ENCODE data around the gene GBP2.

GBP2 gene

GRCh38 chr1:89125913-89126580 lies at the start of gene GBP2:
Gene GBP2, minus strand, starts transcription at chr1:89126114. Its CDS starts 4,148 bp downstream, at chr1:89121966.
- Histone ChIP-seq H3K9me3 (ENCODE audit: insufficient read depth, low read length) (no peaks in the 10 kb centered on the region), H3K9me2 (replicated peaks; ENCODE audit: insufficient read depth, low read length) (no peaks in the 10 kb centered on the region), H2AFZ (ENCODE audit: low read depth, low read length, severe bottlenecking) (no peak within 1 kb of the TSS), H3K4me2 (ENCODE audit: low read depth, low read length, poor library complexity, severe bottlenecking) (no peak within 1 kb of the TSS), H3K36me3 (ENCODE audit: low read length) (no peaks in the 10 kb centered on the region), H3K27me3 (ENCODE audit: low read length) (no peaks in the 10 kb centered on the region), H3F3A (ENCODE audit: insufficient read depth) (no peaks in the 10 kb centered on the region), H3K9ac (ENCODE audit: low read length) (no peak within 1 kb of the TSS), H4K20me1 (ENCODE audit: low read depth, low read length) (no peaks in the 10 kb centered on the region), H3K79me2 (ENCODE audit: insufficient read depth, low read length) (no peaks in the 10 kb centered on the region), H3K4me3 (ENCODE audit: insufficient read depth, low read length, poor library complexity, severe bottlenecking) (no peak within 1 kb of the TSS), H3K27ac (ENCODE audit: low read depth, low read length) (no peak within 1 kb of the TSS)
- TF ChIP-seq EZH2phosphoT487 (conservative IDR thresholded peaks at IDR 0.05; ENCODE audit: low read length) (no peak), CTCF (IDR thresholded peaks at IDR 0.05; ENCODE audit: insufficient read depth, low read length, poor library complexity, severe bottlenecking) (no peak)

- Histone ChIP-seq H3K9ac (ENCODE audit: low read length) (no peak overlapping the region), H3K9me3 (ENCODE audit: insufficient read depth, low read length) (no peaks in the 10 kb centered on the region), H3K9me2 (replicated peaks; ENCODE audit: insufficient read depth, low read length) (no peaks in the 10 kb centered on the region), H3K4me2 (ENCODE audit: low read depth, low read length, poor library complexity, severe bottlenecking) (no peak overlapping the region), H3K27me3 (ENCODE audit: low read length) (no peaks in the 10 kb centered on the region), H2AFZ (ENCODE audit: low read depth, low read length, severe bottlenecking) (no peak overlapping the region), H3K36me3 (ENCODE audit: low read length) (no peaks in the 10 kb centered on the region), H3F3A (ENCODE audit: insufficient read depth) (no peaks in the 10 kb centered on the region), H3K4me3 (ENCODE audit: insufficient read depth, low read length, poor library complexity, severe bottlenecking) (no peak overlapping the region), H3K79me2 (ENCODE audit: insufficient read depth, low read length) (no peaks in the 10 kb centered on the region), H3K27ac (ENCODE audit: low read depth, low read length) (no peak overlapping the region), H4K20me1 (ENCODE audit: low read depth, low read length) (no peaks in the 10 kb centered on the region)
- no peak for TF ChIP-seq EZH2phosphoT487 (conservative IDR thresholded peaks at IDR 0.05; ENCODE audit: low read length)
- no peak for TF ChIP-seq CTCF (IDR thresholded peaks at IDR 0.05; ENCODE audit: insufficient read depth, low read length, poor library complexity, severe bottlenecking)
Measured at GRCh38 chr1:89174491-89174890, 48.6 kb upstream of the GBP2 start.

GRCh38 chr1:89172468-89173143 lies 46.7 kb upstream of the GBP2 start:
- no peak for TF ChIP-seq EZH2phosphoT487 (conservative IDR thresholded peaks at IDR 0.05; ENCODE audit: low read length)
- TF ChIP-seq CTCF (IDR thresholded peaks at IDR 0.05; ENCODE audit: insufficient read depth, low read length, poor library complexity, severe bottlenecking) = no peak

More at GRCh38 chr1:89172468-89173143, 46.7 kb upstream of the GBP2 start:
- Histone ChIP-seq H3K27me3 (ENCODE audit: low read length) (no peaks in the 10 kb centered on the region), H3K4me2 (ENCODE audit: low read depth, low read length, poor library complexity, severe bottlenecking) (no peak overlapping the region), H3K79me2 (ENCODE audit: insufficient read depth, low read length) (no peaks in the 10 kb centered on the region), H2AFZ (ENCODE audit: low read depth, low read length, severe bottlenecking) (no peak overlapping the region), H3F3A (ENCODE audit: insufficient read depth) (no peaks in the 10 kb centered on the region), H3K27ac (ENCODE audit: low read depth, low read length) (no peak overlapping the region), H3K9me3 (ENCODE audit: insufficient read depth, low read length) (no peaks in the 10 kb centered on the region), H3K4me3 (ENCODE audit: insufficient read depth, low read length, poor library complexity, severe bottlenecking) (no peak overlapping the region), H3K9me2 (replicated peaks; ENCODE audit: insufficient read depth, low read length) (no peaks in the 10 kb centered on the region), H3K36me3 (ENCODE audit: low read length) (no peaks in the 10 kb centered on the region), H4K20me1 (ENCODE audit: low read depth, low read length) (no peaks in the 10 kb centered on the region), H3K9ac (ENCODE audit: low read length) (no peak overlapping the region)

All from SU-DHL-6 (cell line).